ENCODE data around the gene SIK3.

DNA sequence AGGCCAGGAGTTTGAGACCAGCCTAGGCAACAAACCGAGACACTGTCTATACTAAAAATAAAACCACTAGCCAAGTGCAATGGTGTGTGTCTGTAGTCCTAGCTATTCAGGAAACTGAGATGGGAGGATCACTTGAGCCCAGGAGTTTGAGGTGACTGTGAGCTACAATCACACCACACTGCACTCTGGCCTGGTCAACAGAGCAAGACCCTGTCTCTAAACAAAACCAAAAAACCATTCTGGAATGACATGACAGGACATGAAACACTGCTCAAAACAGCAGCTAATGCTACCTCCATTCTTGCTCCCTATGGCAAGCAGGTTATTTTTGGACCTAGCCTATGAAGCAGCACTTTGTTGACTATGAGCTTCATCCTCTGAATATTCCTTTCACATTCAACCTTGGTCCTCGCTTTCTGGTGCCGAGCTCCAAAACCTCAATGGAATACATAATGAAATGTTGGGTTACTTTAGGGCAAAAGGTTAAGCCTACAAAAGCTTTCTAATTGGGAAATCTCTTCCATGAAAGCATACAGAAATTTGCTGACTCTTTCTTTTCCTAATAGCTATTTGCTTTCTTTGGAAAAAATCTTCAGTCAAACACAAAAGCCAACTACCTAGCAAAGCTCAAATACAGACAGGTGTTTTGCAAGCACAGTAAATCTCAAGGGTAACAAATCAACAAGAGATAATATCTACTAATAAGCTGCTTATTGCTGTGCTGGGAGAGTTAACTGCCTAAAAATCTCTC, 21.1 kb downstream of the SIK3 start:
- TF ChIP-seq, protein P1, sequence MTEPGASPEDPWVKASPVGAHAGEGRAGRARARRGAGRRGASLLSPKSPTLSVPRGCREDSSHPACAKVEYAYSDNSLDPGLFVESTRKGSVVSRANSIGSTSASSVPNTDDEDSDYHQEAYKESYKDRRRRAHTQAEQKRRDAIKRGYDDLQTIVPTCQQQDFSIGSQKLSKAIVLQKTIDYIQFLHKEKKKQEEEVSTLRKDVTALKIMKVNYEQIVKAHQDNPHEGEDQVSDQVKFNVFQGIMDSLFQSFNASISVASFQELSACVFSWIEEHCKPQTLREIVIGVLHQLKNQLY (CRISPR knock-in tag; IDR thresholded peaks at IDR 0.05): no peak
- TF ChIP-seq, protein P2, sequence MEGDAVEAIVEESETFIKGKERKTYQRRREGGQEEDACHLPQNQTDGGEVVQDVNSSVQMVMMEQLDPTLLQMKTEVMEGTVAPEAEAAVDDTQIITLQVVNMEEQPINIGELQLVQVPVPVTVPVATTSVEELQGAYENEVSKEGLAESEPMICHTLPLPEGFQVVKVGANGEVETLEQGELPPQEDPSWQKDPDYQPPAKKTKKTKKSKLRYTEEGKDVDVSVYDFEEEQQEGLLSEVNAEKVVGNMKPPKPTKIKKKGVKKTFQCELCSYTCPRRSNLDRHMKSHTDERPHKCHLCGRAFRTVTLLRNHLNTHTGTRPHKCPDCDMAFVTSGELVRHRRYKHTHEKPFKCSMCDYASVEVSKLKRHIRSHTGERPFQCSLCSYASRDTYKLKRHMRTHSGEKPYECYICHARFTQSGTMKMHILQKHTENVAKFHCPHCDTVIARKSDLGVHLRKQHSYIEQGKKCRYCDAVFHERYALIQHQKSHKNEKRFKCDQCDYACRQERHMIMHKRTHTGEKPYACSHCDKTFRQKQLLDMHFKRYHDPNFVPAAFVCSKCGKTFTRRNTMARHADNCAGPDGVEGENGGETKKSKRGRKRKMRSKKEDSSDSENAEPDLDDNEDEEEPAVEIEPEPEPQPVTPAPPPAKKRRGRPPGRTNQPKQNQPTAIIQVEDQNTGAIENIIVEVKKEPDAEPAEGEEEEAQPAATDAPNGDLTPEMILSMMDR (IDR thresholded peaks at IDR 0.05): no peak
- TF ChIP-seq, protein P3, sequence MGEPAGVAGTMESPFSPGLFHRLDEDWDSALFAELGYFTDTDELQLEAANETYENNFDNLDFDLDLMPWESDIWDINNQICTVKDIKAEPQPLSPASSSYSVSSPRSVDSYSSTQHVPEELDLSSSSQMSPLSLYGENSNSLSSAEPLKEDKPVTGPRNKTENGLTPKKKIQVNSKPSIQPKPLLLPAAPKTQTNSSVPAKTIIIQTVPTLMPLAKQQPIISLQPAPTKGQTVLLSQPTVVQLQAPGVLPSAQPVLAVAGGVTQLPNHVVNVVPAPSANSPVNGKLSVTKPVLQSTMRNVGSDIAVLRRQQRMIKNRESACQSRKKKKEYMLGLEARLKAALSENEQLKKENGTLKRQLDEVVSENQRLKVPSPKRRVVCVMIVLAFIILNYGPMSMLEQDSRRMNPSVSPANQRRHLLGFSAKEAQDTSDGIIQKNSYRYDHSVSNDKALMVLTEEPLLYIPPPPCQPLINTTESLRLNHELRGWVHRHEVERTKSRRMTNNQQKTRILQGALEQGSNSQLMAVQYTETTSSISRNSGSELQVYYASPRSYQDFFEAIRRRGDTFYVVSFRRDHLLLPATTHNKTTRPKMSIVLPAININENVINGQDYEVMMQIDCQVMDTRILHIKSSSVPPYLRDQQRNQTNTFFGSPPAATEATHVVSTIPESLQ (CRISPR knock-in tag; IDR thresholded peaks at IDR 0.05): no peak
- TF ChIP-seq ZNF219 (CRISPR knock-in tag; IDR thresholded peaks at IDR 0.05; ENCODE audit: borderline replicate concordance) (no peak), TCF7 (CRISPR knock-in tag; IDR thresholded peaks at IDR 0.05; ENCODE audit: low read depth) (no peak), TEAD1 (CRISPR knock-in tag; IDR thresholded peaks at IDR 0.05) (no peak), MXD4 (CRISPR knock-in tag; IDR thresholded peaks at IDR 0.05; ENCODE audit: borderline replicate concordance) (no peak), NFYB (CRISPR knock-in tag; conservative IDR thresholded peaks at IDR 0.05; ENCODE audit: low read depth) (no peak), ETV6 (CRISPR knock-in tag; IDR thresholded peaks at IDR 0.05) (no peak)
- TF ChIP-seq, protein P4, sequence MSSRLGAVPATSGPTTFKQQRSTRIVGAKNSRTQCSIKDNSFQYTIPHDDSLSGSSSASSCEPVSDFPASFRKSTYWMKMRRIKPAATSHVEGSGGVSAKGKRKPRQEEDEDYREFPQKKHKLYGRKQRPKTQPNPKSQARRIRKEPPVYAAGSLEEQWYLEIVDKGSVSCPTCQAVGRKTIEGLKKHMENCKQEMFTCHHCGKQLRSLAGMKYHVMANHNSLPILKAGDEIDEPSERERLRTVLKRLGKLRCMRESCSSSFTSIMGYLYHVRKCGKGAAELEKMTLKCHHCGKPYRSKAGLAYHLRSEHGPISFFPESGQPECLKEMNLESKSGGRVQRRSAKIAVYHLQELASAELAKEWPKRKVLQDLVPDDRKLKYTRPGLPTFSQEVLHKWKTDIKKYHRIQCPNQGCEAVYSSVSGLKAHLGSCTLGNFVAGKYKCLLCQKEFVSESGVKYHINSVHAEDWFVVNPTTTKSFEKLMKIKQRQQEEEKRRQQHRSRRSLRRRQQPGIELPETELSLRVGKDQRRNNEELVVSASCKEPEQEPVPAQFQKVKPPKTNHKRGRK (CRISPR knock-in tag; IDR thresholded peaks at IDR 0.05; ENCODE audit: borderline replicate concordance): no peak
- TF ChIP-seq, protein P5, sequence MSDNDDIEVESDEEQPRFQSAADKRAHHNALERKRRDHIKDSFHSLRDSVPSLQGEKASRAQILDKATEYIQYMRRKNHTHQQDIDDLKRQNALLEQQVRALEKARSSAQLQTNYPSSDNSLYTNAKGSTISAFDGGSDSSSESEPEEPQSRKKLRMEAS (CRISPR knock-in tag; IDR thresholded peaks at IDR 0.05): no peak

Measured in WTC11 (cell line).